PC-3 (cell line): ENCODE measurements around the gene KRTAP12-2. TPM values are rescaled to one million over a fixed set of nuclear protein-coding genes. Genes with fewer than 3 reads are reported as not detected.
"Not testable (repeated sequence)": the region's sequence is repeated elsewhere in the genome, so short reads cannot be mapped to it uniquely, and the experiment has no call there.

ENCODE experiments used
- ATAC-seq: fragments of 200-7000 bp; cut with Tn5 transposase; 2 replicates; pipeline ENCODE4 v1.9.1; 2020; ENCODE audit warnings: mild to moderate bottlenecking, moderate library complexity
- BruUV-seq: library from RNA; stranded (reverse); fragments of 400-500 nt; replicated peaks from 2 replicates; lab custom pipeline; 2021; lab: Mats Ljungman, UMichigan
- CTCF ChIA-PET: fragments of 300-600 bp; sonication (Branson Sonifier 250); formaldehyde crosslinking; loops from one replicate; lab custom pipeline; 2022; ENCODE audit warnings: antibody characterized with exemption; lab: Charles Lee
- POLR2A ChIA-PET: fragments of 300-600 bp; sonication (Branson Sonifier 250); formaldehyde crosslinking; loops from one replicate; lab custom pipeline; 2022; ENCODE audit warnings: antibody characterized with exemption; ENCODE audit not compliant: unreplicated experiment; lab: Charles Lee
- DNase-seq: peaks from one replicate; pipeline ENCODE4 v3.0.0-alpha.2; 2015
- H2AFZ ChIP-seq: fragments of 300-600 bp; sonication (generic); 2 replicates; pipeline ENCODE4 v1.6.0; 2016; ENCODE audit warnings: antibody characterized with exemption, low read length
- H3F3A ChIP-seq: fragments of 300-600 bp; sonication (generic); one replicate; pipeline ENCODE4 v1.6.0; 2017; ENCODE audit warnings: antibody characterized with exemption, low read length, control low read depth, mild to moderate bottlenecking; ENCODE audit not compliant: unreplicated experiment
- H3K27ac ChIP-seq: fragments of 300-600 bp; sonication (generic); 2 replicates; pipeline ENCODE4 v1.5.1; 2016; ENCODE audit warnings: mild to moderate bottlenecking, low read length
- H3K27me3 ChIP-seq: fragments of 300-600 bp; sonication (generic); 2 replicates; pipeline ENCODE4 v1.6.1; 2016; ENCODE audit warnings: low read length, mixed read lengths
- H3K36me3 ChIP-seq: fragments of 300-600 bp; sonication (generic); 2 replicates; pipeline ENCODE4 v1.6.1; 2016; ENCODE audit warnings: low read depth, mixed run types, low read length, mixed read lengths
- H3K4me1 ChIP-seq: fragments of 300-600 bp; sonication (generic); 2 replicates; pipeline ENCODE4 v1.5.1; 2016; ENCODE audit warnings: low read length; ENCODE audit not compliant: insufficient read depth
- H3K4me2 ChIP-seq: fragments of 300-600 bp; sonication (generic); 2 replicates; pipeline ENCODE4 v1.6.0; 2016; ENCODE audit warnings: low read length
- H3K4me3 ChIP-seq: fragments of 300-600 bp; sonication (generic); 2 replicates; pipeline ENCODE4 v1.5.1; 2016; ENCODE audit warnings: mild to moderate bottlenecking, low read length, mixed read lengths
- H3K79me2 ChIP-seq: fragments of 300-600 bp; sonication (generic); 2 replicates; pipeline ENCODE4 v1.6.1; 2017; ENCODE audit warnings: low read length, mixed read lengths
- H3K9ac ChIP-seq: fragments of 300-600 bp; sonication (generic); 2 replicates; pipeline ENCODE4 v1.6.0; 2016; ENCODE audit warnings: mild to moderate bottlenecking, low read length
- H3K9me2 ChIP-seq: fragments of 300-600 bp; sonication (generic); replicated peaks from 2 replicates; pipeline ENCODE4 v1.6.1; 2016; ENCODE audit warnings: mixed run types, low read length, mixed read lengths
- H3K9me3 ChIP-seq: fragments of 300-600 bp; sonication (generic); 2 replicates; pipeline ENCODE4 v1.6.1; 2016; ENCODE audit warnings: low read length, mixed read lengths
- H4K20me1 ChIP-seq: fragments of 300-600 bp; sonication (generic); 2 replicates; pipeline ENCODE4 v1.6.1; 2016; ENCODE audit warnings: low read length, mixed read lengths
- EZH2 ChIP-seq: fragments of 300-600 bp; sonication (generic); IDR thresholded peaks from one replicate; pipeline ENCODE4 v1.6.1; 2017; ENCODE audit warnings: antibody characterized with exemption, mild to moderate bottlenecking, low read length; ENCODE audit not compliant: unreplicated experiment
- EZH2phosphoT487 ChIP-seq: fragments of 300-600 bp; sonication (generic); IDR thresholded peaks from 2 replicates; pipeline ENCODE4 v1.6.1; 2018; ENCODE audit warnings: mild to moderate bottlenecking, antibody characterized with exemption, low read length, borderline replicate concordance
- intact Hi-C: fragments of 100-400 bp; cut with micrococcal nuclease; formaldehyde crosslinking; loops from 2 replicates; pipeline ENCODE4 v1.9.0; 2023
- total RNA-seq: library from RNA; depleted of rRNA; stranded (reverse); fragments of >200 nt; gene quantifications from 2 replicates; pipeline ENCODE4 v1.2.3, GENCODE V29; 2014
- TF ChIP-seq, protein P1 (sequence below): fragments of 300-600 bp; sonication (generic); conservative IDR thresholded peaks from 2 replicates; pipeline ENCODE4 v1.5.1; 2017; ENCODE audit warnings: antibody characterized with exemption, low read depth, mild to moderate bottlenecking, low read length

KRTAP12-2 gene
- total RNA-seq, 1 experiment from 2014 or later, result not detected

DNA sequence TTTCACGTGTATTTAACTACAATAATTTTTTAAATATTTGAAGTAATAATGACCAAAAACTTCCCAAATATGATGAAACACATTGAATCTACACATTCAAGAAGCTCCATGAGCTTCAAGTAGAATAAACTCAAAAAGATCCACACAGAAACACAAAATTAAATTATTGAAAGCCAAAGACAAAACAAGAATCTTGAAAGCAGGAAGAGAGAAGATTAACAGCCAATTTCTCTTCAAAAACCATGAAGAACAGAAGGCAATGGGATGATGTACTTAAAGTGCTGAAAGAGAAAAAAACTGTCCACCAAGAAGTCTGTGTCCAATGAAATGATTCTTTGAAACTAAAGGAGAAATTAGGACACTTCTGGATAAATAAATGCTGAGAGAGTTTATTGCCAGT, 34.7 kb downstream of the KRTAP12-2 start:
- Histone ChIP-seq H3K4me1 (no peaks in the 10 kb centered on the region), H3K27me3 (no peaks in the 10 kb centered on the region), H3K9me2 (no peaks in the 10 kb centered on the region), H3K4me3 (no peak overlapping the region), H3K9me3 (0 out of 2 replicates have a peak, but pooled peaks cover 7% of the 10 kb centered on the region), H3K27ac (no peak overlapping the region), H3F3A (no peaks in the 10 kb centered on the region), H3K9ac (no peak overlapping the region), H4K20me1 (no peaks in the 10 kb centered on the region), H2AFZ (no peak overlapping the region), H3K36me3 (no peaks in the 10 kb centered on the region), H3K4me2 (no peak overlapping the region), H3K79me2 (no peaks in the 10 kb centered on the region)
- CTCF ChIA-PET, result no interaction called here
- no peak for ATAC-seq
- intact Hi-C loops, result no loop called here
- DNase-seq, result no peak
- TF ChIP-seq EZH2 (no peak), EZH2phosphoT487 (no peak)
- TF ChIP-seq, protein P1, sequence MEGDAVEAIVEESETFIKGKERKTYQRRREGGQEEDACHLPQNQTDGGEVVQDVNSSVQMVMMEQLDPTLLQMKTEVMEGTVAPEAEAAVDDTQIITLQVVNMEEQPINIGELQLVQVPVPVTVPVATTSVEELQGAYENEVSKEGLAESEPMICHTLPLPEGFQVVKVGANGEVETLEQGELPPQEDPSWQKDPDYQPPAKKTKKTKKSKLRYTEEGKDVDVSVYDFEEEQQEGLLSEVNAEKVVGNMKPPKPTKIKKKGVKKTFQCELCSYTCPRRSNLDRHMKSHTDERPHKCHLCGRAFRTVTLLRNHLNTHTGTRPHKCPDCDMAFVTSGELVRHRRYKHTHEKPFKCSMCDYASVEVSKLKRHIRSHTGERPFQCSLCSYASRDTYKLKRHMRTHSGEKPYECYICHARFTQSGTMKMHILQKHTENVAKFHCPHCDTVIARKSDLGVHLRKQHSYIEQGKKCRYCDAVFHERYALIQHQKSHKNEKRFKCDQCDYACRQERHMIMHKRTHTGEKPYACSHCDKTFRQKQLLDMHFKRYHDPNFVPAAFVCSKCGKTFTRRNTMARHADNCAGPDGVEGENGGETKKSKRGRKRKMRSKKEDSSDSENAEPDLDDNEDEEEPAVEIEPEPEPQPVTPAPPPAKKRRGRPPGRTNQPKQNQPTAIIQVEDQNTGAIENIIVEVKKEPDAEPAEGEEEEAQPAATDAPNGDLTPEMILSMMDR, result no peak
- no TSS peak for BruUV-seq
- POLR2A ChIA-PET, result no interaction called here

DNA sequence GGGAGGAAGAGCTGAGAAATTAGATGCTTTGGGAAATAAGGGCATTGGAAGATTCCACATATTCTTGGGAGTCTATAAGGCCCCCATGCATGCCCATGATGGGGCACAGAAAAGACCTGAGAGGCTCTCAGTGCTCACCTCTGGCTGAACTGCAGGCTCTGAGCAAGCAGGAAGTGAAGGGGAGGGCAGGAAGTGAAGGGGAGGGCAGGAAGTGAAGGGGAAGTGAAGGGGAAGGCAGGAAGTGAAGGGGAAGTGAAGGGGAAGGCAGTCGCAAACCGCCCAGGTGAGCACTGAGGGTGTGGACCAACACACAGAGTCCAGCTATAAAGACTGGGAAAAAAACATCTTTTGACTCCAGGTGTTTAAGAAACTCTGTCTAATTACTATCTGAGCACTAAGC, 36.3 kb downstream of the KRTAP12-2 start:
- ATAC-seq (no peak), DNase-seq (no peak)
- H3K36me3 ChIP-seq, result no peaks in the 10 kb centered on the region
- H3K9me2 ChIP-seq, result no peaks in the 10 kb centered on the region
- H3K27me3 ChIP-seq, result no peaks in the 10 kb centered on the region
- no peaks in the 10 kb centered on the region for H3F3A ChIP-seq
- no peak for TF ChIP-seq EZH2
- no peak for TF ChIP-seq EZH2phosphoT487
- TF ChIP-seq, protein P1, result no peak
- H3K4me2 ChIP-seq, result no peak overlapping the region
- no peaks in the 10 kb centered on the region for H4K20me1 ChIP-seq
- H3K79me2 ChIP-seq, result no peaks in the 10 kb centered on the region
- no peak overlapping the region for H2AFZ ChIP-seq
- BruUV-seq, result no TSS peak
- H3K9ac ChIP-seq, result no peak overlapping the region
- H3K4me1 ChIP-seq, result no peaks in the 10 kb centered on the region
- intact Hi-C loops, result no loop called here
- H3K9me3 ChIP-seq, result 0 out of 2 replicates have a peak, but pooled peaks cover 7% of the 10 kb centered on the region
- ChIA-PET CTCF (no interaction called here), POLR2A (interaction anchor here (0.6 kb wide), 1 partner anchor 112 kb away, joined by 4 read pairs; no protein-coding TSS in a partner anchor)
- no peak overlapping the region for H3K4me3 ChIP-seq
- no peak overlapping the region for H3K27ac ChIP-seq

DNA sequence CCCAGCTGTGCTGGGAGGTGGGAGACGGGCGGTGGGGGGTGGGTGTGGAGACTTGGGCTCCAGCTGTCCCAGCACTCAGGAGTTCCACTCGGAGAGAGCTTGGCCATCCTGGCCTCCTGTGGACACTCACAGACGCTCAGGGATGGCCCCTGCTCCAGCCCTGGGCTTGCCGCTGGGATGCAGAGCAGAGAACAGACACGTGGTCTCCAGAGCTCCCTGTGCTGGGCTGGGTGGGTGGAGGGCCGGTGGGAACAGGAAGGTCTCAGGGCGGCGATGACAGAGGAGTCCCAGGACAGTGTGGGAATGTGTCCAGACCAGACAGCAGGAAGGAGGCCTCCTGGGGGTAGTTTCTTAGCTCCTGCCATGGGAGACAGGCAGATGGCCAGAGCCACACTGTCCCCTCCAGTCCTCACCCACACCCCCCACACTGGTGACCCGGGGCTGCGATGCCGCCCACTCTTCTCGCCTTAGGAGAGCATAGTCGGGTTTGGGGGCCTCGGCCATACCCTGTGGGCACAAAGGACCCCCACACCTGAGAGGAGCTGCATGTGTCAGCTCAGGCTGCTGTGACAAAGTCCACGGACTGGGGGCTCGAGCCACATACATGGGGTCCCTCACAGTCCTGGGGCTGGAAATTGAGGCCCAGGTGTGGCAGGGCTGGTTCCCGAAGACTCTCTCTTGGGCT, 37.9 kb downstream of the KRTAP12-2 start:
- Histone ChIP-seq H3K9me2 (no peaks in the 10 kb centered on the region), H3K27ac (no peak overlapping the region), H4K20me1 (no peaks in the 10 kb centered on the region), H3K36me3 (no peaks in the 10 kb centered on the region), H3K4me3 (no peak overlapping the region), H3K79me2 (no peaks in the 10 kb centered on the region), H3K27me3 (no peaks in the 10 kb centered on the region), H3K4me2 (no peak overlapping the region), H3K9me3 (0 out of 2 replicates have a peak, but pooled peaks cover 7% of the 10 kb centered on the region), H2AFZ (no peak overlapping the region), H3K9ac (no peak overlapping the region), H3K4me1 (no peaks in the 10 kb centered on the region), H3F3A (no peaks in the 10 kb centered on the region)
- DNase-seq (no peak), ATAC-seq (no peak)
- TF ChIP-seq, protein P1, result no peak
- TF ChIP-seq EZH2 (no peak), EZH2phosphoT487 (no peak)
- no TSS peak for BruUV-seq
- POLR2A ChIA-PET, result no interaction called here
- CTCF ChIA-PET, result no interaction called here
- intact Hi-C loops, result no loop called here

DNA sequence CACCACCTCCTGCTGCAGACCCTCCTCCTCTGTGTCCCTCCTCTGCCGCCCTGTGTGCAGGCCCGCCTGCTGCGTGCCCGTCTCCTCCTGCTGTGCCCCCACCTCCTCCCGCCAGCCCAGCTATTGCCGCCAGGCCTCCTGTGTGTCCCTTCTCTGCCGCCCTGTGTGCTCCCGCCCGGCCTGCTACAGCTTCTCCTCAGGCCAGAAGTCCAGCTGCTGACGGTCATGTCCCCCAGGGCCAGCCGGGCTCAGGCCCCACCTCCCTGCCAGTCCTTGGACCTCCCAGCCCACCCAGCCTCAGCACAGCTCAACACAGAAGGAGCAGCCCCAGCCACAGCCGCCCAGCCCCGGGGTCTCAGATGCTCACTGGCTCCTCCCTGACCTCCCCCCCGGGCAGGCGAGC, 38.9 kb downstream of the KRTAP12-2 start:
- BruUV-seq, H3K4me3 ChIP-seq, H3K4me2 ChIP-seq, POLR2A ChIA-PET, H3F3A ChIP-seq, H3K27ac ChIP-seq, H3K4me1 ChIP-seq, H3K9me2 ChIP-seq, H3K36me3 ChIP-seq, H3K27me3 ChIP-seq, CTCF ChIA-PET, H2AFZ ChIP-seq, H3K9ac ChIP-seq, H4K20me1 ChIP-seq, ATAC-seq, DNase-seq, intact Hi-C loops, H3K79me2 ChIP-seq: not testable (repeated sequence)
- H3K9me3 ChIP-seq, result peaks cover 12% of the 10 kb centered on the region
